K562 (cell line): Measurements from ENCODE around the gene FBXO44. TPM values are rescaled to one million over a fixed set of nuclear protein-coding genes. Genes with fewer than 3 reads are reported as not detected.

ENCODE experiments used
- BDP1 ChIP-seq: IDR thresholded peaks from 3 replicates; pipeline ENCODE4 v1.6.1; 2011; ENCODE audit not compliant: insufficient read length, insufficient read depth
- CBX5 ChIP-seq: IDR thresholded peaks from 2 replicates; pipeline ENCODE4 v1.6.1; 2014; ENCODE audit warnings: low read depth, borderline replicate concordance
- ELF1 ChIP-seq: fragments of 200-800 bp; sonication (Bioruptor generic); IDR thresholded peaks from 2 replicates; pipeline ENCODE4 v1.6.1; 2016; ENCODE audit warnings: missing genetic modification characterization, missing compliant biosample characterization
- GTF2F1 ChIP-seq: IDR thresholded peaks from 2 replicates; pipeline ENCODE4 v1.6.1; 2011; ENCODE audit warnings: low read depth, low read length, improper control_type of control experiment
- HIVEP1 ChIP-seq: fragments of 250-450 bp; sonication (Bioruptor Pico); IDR thresholded peaks from 2 replicates; pipeline ENCODE4 v1.4.0; 2020; ENCODE audit warnings: mild to moderate bottlenecking
- HOXB6 ChIP-seq: fragments of 250-450 bp; sonication (Bioruptor Pico); IDR thresholded peaks from 2 replicates; pipeline ENCODE4 v1.5.1; 2022; ENCODE audit warnings: mild to moderate bottlenecking, borderline replicate concordance
- JUND ChIP-seq, 2 experiments: IDR thresholded peaks; 2 replicates in 1 of 2; 3 replicates in 1 of 2; pipeline ENCODE4 v1.6.1; 2011; ENCODE audit warnings: borderline replicate concordance in 2 of 2, low read depth in 2 of 2, low read length in 2 of 2, improper control_type of control experiment in 1 of 2, missing biosample characterization in 1 of 2, missing genetic modification characterization in 1 of 2, missing genetic modification reagents in 1 of 2
- MAZ ChIP-seq, 2 experiments: fragments of 450-650 bp in 1 of 2; sonication (generic) in 1 of 2; formaldehyde crosslinking; IDR thresholded peaks in 1 of 2; conservative IDR thresholded peaks in 1 of 2; 2 replicates each; pipeline versions ENCODE4 v1.4.0 to v1.5.0; 2020; ENCODE audit warnings: mild to moderate bottlenecking in 1 of 2, missing genetic modification reagents in 1 of 2
- NFE2L1 ChIP-seq: fragments of 450-650 bp; IDR thresholded peaks from 2 replicates; pipeline ENCODE4 v1.6.1; 2016; ENCODE audit warnings: missing genetic modification characterization, low read depth, mild to moderate bottlenecking, missing compliant biosample characterization, moderate library complexity, borderline replicate concordance
- NR1H2 ChIP-seq: sonication (generic); formaldehyde crosslinking; IDR thresholded peaks from 2 replicates; pipeline ENCODE4 v1.4.0; 2020; ENCODE audit warnings: mild to moderate bottlenecking, missing genetic modification reagents
- RAD51 ChIP-seq: fragments of 450-650 bp; IDR thresholded peaks from 2 replicates; pipeline ENCODE4 v1.7.1; 2016; ENCODE audit warnings: low read depth, mild to moderate bottlenecking, borderline replicate concordance
- RBM15 ChIP-seq: fragments of 200-400 bp; formaldehyde crosslinking; IDR thresholded peaks from 2 replicates; pipeline ENCODE4 v1.6.1; 2018; ENCODE audit warnings: mild to moderate bottlenecking, low read length, moderate library complexity; ENCODE audit not compliant: insufficient read depth
- SP2 ChIP-seq: IDR thresholded peaks from 2 replicates; pipeline ENCODE4 v1.6.1; 2011; ENCODE audit warnings: mild to moderate bottlenecking, low read depth, low read length, moderate library complexity; ENCODE audit not compliant: poor library complexity, severe bottlenecking; ENCODE audit errors: extremely low read depth
- SPI1 ChIP-seq: IDR thresholded peaks from 2 replicates; pipeline ENCODE4 v1.6.1; 2011; ENCODE audit warnings: low read depth, low read length, control low read depth, borderline replicate concordance
- TGIF2 ChIP-seq: sonication (generic); formaldehyde crosslinking; IDR thresholded peaks from 2 replicates; pipeline ENCODE4 v1.8.1; 2022; ENCODE audit warnings: mild to moderate bottlenecking, missing genetic modification reagents, moderate library complexity
- ZNF134 ChIP-seq: fragments of 250-450 bp; sonication (Bioruptor Pico); conservative IDR thresholded peaks from 2 replicates; pipeline ENCODE4 v1.4.0; 2020
- ZNF76 ChIP-seq: fragments of 250-450 bp; sonication (Bioruptor Pico); IDR thresholded peaks from 2 replicates; pipeline ENCODE4 v1.4.0; 2020; ENCODE audit warnings: mild to moderate bottlenecking, moderate library complexity, borderline replicate concordance
- ZNF766 ChIP-seq: fragments of 200-800 bp; sonication (Bioruptor generic); conservative IDR thresholded peaks from 2 replicates; pipeline ENCODE4 v1.6.1; 2016; ENCODE audit warnings: missing genetic modification characterization, missing compliant biosample characterization
- polyA plus RNA-seq, 8 experiments: library from polyadenylated mRNA; depleted of rRNA in 4 of 8; stranded (reverse) in 5 of 8; unstranded in 3 of 8; fragments of >200 nt; fragmentation: Nextera tagmentation in 2 of 8; fragmentation: Illumina TruSeq in 1 of 8; extraction: Ambion mirVana in 2 of 8; extraction: Trizol in 1 of 8; gene quantifications; 2 replicates each; pipeline versions ENCODE4 v1.2.1 to v1.2.3, GENCODE V29; 2011 to 2014; ENCODE audit warnings: inconsistent platforms in 1 of 8, missing spikeins in 1 of 8
- total RNA-seq, 7 experiments: library from RNA; depleted of rRNA in 6 of 7; stranded (reverse); fragments of >200 nt in 6 of 7; fragmentation: Illumina TruSeq in 2 of 7; extraction: Trizol in 2 of 7; gene quantifications; 2 replicates each; pipeline versions ENCODE4 v1.2.1 to v1.2.3, GENCODE V29; 2011 to 2021; ENCODE audit warnings: low replicate concordance in 1 of 7
- TF ChIP-seq, protein P1 (sequence below): sonication (generic); formaldehyde crosslinking; IDR thresholded peaks from 2 replicates; pipeline ENCODE4 v1.8.1; 2023; ENCODE audit warnings: mild to moderate bottlenecking, missing genetic modification reagents
- TF ChIP-seq, protein P2 (sequence below): fragments of 450-650 bp; conservative IDR thresholded peaks from 2 replicates; pipeline ENCODE4 v1.6.1; 2016; ENCODE audit warnings: missing genetic modification characterization, low read depth, mild to moderate bottlenecking, missing compliant biosample characterization, moderate library complexity
- TF ChIP-seq, protein P3 (sequence below): IDR thresholded peaks from 2 replicates; pipeline ENCODE4 v1.6.1; 2011; ENCODE audit not compliant: insufficient read length; ENCODE audit errors: extremely low read depth
- TF ChIP-seq, protein P4 (sequence below): fragments of 450-650 bp; IDR thresholded peaks from 2 replicates; pipeline ENCODE4 v1.6.1; 2016

FBXO44 gene
- total and polyA plus RNA-seq, 9 of the 15 experiments (the other 6 are each of a cell fraction or from before 2014, with no cell fraction given): 0.69 to 20.9 (median 6.7) TPM

DNA sequence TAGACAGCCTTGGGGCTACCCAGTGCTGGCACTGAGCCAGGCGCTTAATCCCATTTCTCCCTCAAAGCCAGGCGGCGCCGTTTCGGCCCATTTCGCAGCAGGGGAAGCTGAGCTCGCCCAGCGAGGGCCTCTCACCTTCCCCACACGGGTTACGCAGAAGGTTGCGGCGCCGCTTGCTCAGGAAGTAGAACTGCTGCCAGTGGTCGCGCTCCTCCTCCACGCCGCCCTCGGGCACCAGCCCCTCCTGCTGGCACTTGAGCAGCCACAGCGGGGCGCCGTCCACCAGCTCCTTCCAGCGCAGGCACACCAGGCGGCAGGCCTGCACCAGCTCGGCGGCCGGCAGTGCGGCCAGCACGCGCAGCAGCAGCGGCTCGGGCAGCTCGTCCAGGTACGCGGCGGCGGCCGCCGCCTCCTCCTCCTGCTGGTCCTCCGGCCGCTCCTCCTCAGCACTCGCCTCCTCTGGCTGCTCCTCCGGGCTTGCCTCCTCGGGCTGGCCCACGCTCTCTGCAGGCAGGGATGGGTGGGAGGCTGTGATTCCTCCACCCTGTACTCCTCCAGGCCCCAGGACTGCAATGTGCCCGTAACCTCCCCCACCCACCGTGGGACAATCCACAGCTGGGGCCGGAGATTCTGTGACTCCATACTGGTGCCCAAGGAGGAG lies 4.2 kb upstream of the FBXO44 start (continued):
- TF ChIP-seq ZNF766 (CRISPR knock-in tag) (no peak), SP2 (no peak), NR1H2 (CRISPR knock-in tag) (peak; percentile 81; the same call in 1 of the 2 replicates), JUND (IDR thresholded peaks at IDR 0.05; ENCODE audit: borderline replicate concordance, low read depth, low read length) (no peak; the same call in 1 of the 2 replicates), JUND (tag; IDR thresholded peaks at IDR 0.05; ENCODE audit: borderline replicate concordance, low read depth, low read length) (no peak), CBX5 (peak; percentile 41; the same call in 1 of the 2 replicates), BDP1 (no peak), SPI1 (no peak), NFE2L1 (tag) (no peak), GTF2F1 (no peak), ZNF76 (CRISPR knock-in tag) (no peak), HIVEP1 (CRISPR knock-in tag) (peak; percentile 66; the same call in 1 of the 2 replicates), ZNF134 (CRISPR knock-in tag) (no peak), RBM15 (no peak), HOXB6 (no peak), ELF1 (tag) (no peak), RAD51 (no peak), MAZ (CRISPR knock-in tag; conservative IDR thresholded peaks at IDR 0.05 in 1 of 2, IDR thresholded peaks at IDR 0.05 in 1 of 2) (peak; percentile 87 to 97), TGIF2 (CRISPR knock-in tag) (no peak)
- TF ChIP-seq, protein P1, sequence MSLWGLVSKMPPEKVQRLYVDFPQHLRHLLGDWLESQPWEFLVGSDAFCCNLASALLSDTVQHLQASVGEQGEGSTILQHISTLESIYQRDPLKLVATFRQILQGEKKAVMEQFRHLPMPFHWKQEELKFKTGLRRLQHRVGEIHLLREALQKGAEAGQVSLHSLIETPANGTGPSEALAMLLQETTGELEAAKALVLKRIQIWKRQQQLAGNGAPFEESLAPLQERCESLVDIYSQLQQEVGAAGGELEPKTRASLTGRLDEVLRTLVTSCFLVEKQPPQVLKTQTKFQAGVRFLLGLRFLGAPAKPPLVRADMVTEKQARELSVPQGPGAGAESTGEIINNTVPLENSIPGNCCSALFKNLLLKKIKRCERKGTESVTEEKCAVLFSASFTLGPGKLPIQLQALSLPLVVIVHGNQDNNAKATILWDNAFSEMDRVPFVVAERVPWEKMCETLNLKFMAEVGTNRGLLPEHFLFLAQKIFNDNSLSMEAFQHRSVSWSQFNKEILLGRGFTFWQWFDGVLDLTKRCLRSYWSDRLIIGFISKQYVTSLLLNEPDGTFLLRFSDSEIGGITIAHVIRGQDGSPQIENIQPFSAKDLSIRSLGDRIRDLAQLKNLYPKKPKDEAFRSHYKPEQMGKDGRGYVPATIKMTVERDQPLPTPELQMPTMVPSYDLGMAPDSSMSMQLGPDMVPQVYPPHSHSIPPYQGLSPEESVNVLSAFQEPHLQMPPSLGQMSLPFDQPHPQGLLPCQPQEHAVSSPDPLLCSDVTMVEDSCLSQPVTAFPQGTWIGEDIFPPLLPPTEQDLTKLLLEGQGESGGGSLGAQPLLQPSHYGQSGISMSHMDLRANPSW (CRISPR knock-in tag): no peak
- TF ChIP-seq, protein P2, sequence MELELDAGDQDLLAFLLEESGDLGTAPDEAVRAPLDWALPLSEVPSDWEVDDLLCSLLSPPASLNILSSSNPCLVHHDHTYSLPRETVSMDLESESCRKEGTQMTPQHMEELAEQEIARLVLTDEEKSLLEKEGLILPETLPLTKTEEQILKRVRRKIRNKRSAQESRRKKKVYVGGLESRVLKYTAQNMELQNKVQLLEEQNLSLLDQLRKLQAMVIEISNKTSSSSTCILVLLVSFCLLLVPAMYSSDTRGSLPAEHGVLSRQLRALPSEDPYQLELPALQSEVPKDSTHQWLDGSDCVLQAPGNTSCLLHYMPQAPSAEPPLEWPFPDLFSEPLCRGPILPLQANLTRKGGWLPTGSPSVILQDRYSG (tag): no peak
- TF ChIP-seq, protein P3, sequence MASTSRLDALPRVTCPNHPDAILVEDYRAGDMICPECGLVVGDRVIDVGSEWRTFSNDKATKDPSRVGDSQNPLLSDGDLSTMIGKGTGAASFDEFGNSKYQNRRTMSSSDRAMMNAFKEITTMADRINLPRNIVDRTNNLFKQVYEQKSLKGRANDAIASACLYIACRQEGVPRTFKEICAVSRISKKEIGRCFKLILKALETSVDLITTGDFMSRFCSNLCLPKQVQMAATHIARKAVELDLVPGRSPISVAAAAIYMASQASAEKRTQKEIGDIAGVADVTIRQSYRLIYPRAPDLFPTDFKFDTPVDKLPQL: no peak
- TF ChIP-seq, protein P4, sequence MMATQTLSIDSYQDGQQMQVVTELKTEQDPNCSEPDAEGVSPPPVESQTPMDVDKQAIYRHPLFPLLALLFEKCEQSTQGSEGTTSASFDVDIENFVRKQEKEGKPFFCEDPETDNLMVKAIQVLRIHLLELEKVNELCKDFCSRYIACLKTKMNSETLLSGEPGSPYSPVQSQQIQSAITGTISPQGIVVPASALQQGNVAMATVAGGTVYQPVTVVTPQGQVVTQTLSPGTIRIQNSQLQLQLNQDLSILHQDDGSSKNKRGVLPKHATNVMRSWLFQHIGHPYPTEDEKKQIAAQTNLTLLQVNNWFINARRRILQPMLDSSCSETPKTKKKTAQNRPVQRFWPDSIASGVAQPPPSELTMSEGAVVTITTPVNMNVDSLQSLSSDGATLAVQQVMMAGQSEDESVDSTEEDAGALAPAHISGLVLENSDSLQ: no peak
